A549 (cell line): ENCODE measurements around the gene HNF1A.
A peak's percentile ranks its signal among the peaks of the same experiment; 100 is the strongest.

ENCODE experiments used
- JUN ChIP-seq, 2 experiments: fragments of >200 bp; sonication (Bioruptor Twin); formaldehyde crosslinking; IDR thresholded peaks; 2 replicates in 1 of 2; 3 replicates in 1 of 2; pipeline ENCODE4 v1.6.1; 2016 to 2017
- POLR2A ChIP-seq: IDR thresholded peaks from 2 replicates; pipeline ENCODE4 v1.6.1; 2012; ENCODE audit warnings: mild to moderate bottlenecking, low read length
- RAD21 ChIP-seq, 2 experiments: fragments of >200 bp in 1 of 2; sonication (Bioruptor Twin) in 1 of 2; formaldehyde crosslinking in 1 of 2; IDR thresholded peaks in 1 of 2; conservative IDR thresholded peaks in 1 of 2; 2 replicates in 1 of 2; 3 replicates in 1 of 2; pipeline ENCODE4 v1.6.1; 2012 to 2018; ENCODE audit warnings: inconsistent platforms in 1 of 2
- RNF2 ChIP-seq: fragments of 200-600 bp; sonication (generic); IDR thresholded peaks from 2 replicates; pipeline ENCODE4 v1.6.1; 2016; ENCODE audit warnings: low read depth, mild to moderate bottlenecking, antibody characterized with exemption, moderate library complexity, borderline replicate concordance
- TF ChIP-seq, protein P1 (sequence below): fragments of 450-650 bp; IDR thresholded peaks from 2 replicates; pipeline ENCODE4 v1.6.1; 2014; ENCODE audit warnings: antibody characterized with exemption

DNA sequence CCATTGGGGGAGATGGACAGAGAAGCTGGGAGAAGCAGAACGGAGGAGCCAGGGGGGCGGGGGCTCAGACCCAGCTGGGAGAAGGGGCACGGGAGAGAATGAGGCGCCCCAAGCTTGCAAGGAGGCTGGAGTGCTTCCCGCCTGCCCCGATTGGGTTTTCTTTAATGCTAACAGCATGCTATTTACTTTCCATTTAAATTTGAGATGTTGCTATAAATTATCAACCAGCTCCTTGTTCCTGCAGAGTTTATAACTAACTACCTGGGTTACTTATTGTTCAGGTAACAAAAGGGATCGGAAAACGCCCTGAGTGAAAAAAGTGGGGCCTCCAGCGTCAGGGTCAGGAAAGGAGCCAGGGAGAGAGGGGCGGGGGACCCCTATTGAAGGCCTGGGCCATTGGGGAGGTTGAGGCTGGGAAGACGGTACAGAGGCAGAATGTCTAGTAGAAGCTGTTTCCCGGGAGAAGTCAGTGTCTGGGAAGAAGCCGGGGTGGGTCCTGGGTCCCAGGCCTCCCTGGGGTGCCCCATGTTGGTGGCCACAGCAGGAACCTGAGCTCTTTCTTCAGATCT, 2.5 kb downstream of the HNF1A start:
- TF ChIP-seq JUN (IDR thresholded peaks at IDR 0.05) (no peak; a peak in 1 of 5 replicates), RAD21 (conservative IDR thresholded peaks at IDR 0.05 in 1 of 2, IDR thresholded peaks at IDR 0.05 in 1 of 2) (no peak), POLR2A (0 out of 2 replicates have a peak, but pooled peaks have one; percentile 22), RNF2 (no peak)
- TF ChIP-seq, protein P1, sequence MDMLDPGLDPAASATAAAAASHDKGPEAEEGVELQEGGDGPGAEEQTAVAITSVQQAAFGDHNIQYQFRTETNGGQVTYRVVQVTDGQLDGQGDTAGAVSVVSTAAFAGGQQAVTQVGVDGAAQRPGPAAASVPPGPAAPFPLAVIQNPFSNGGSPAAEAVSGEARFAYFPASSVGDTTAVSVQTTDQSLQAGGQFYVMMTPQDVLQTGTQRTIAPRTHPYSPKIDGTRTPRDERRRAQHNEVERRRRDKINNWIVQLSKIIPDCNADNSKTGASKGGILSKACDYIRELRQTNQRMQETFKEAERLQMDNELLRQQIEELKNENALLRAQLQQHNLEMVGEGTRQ, result no peak
